Fibroblast of upper back skin (primary cell): ENCODE data around the gene PREX1.
A peak's percentile ranks its signal among the peaks of the same experiment; 100 is the strongest.

Source experiments
- DNase-seq: peaks from one replicate; pipeline ENCODE4 v3.0.0-alpha.2; 2013

The PREX1 gene

DNA sequence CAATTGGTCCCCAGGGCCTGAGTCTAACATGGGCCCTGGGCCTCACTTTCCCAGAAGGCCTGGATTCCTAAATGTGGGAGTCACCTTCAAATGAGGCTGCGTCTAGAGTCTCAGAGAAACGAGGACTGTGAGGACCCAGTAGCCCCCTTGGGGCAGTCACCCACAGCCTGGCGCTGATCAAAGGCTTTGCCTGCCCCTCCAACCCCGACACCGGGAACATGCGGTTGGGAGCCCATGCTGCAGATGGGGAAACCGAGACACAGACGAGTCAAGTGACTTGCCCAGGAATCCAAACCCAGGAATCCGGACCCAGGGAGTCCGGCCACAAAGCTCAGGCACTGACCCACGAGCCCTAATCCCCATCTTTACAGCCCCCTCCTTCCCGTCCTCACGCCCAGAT is 209.7 kb downstream of the PREX1 start:
- no peak for DNase-seq

DNA sequence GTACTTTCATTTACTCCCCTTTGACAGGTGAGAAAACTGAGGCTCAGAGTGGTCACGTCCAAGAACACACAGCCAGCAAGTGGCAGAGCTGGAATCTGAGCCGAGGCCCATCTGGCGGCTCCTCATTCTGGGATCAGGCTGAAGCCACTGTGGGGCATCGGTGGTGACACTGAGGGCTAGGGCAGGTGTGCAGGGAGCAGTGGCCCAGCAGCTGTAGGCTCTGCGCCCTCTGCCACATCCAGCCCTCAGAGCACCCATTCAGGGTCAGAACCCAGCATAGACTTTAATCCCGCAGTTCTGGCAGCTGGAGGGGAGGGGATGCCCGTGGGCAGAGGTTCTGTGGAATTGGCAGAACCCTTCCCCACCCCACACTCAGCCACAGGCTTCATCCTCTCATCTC is 210.3 kb downstream of the PREX1 start:
- DNase-seq = no peak

DNA sequence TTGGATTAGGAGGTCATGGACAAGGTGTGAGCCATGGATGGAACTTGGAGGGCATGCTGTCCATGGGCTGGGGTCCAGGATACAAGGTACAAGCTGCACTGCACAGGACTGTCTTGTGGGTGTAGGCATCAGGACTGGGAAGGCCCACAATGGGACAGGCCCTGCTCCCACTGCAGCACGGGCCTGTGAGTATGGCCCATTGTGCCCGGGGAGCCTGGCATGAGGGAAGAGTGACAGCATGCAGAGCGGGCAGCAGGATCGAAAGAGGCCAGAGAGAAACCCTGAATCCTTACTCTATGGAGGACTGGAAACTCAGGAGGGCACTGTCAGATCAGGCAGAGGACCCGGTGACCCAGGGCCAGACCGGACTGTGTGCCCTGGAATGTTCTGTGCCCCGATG is 211.3 kb downstream of the PREX1 start:
- no peak for DNase-seq

DNA sequence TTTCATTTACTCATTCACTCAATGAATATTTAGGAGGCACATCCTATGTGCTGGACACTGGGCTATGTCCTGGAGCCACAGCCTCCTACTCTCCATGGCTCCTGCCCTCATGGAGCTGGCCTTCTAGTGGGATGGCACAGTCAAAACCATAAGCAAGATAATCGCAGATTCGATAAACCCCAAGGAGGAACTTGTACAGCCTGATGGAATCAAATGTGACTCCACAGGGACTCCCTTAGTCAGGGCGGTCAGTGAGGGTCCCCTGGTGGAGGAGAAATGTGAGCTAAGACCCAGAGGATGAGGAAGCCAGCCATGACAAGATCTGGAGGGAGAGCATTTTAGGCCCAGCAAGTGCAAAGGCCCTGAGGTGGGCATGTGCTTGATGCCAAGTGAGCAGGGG is 211.9 kb downstream of the PREX1 start:
- no peak for DNase-seq

DNA sequence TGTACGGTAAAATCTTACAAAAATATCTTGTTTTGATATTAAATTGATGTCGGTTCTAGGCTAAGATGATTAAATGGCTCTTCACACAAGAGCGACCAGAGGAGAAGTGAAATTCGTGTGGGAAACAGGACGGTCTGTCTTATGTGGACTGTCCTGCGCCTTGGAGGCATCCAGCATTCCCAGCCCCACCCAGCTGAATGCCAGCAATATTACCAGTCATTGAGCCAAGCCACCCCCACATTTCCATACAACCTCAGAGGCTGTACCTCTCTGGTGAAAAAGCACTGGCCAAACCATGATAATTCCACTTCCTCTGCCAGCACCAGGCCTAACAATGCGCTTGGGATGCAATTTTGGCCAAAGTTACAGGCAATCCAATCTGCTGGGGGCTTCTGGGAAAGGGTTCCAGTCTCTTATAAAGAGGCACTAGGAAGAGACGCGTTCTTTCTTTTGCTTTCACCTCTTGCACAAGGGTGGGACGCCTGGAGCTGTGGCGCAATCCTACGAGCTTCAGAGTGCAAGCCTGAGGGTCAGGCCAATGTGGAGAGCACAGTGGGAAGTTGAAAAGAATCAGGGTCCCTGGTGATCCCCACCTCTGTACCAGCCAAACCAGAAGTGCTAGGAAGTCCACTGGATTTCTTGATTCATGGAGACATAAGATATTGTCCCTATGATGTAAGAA is 213.1 kb downstream of the PREX1 start:
- DNase-seq = no peak

DNA sequence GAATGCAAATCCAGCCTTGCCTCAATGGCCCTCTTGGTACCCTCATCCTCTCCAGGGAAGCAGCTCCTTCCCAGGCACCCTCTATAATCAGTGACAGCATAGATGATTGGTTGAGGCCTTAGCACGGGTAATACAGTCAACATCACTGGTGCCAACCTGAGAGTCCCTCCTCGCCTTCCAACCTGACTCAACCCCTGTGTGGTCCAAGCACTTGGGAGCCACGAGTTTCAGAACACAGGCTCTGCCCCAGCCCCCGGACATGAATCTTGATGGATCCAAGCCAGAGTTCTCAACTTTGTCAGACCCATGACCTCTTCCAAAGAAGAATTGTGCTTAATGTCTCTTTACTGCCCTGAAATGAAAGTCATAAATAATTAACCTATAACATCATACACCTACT is 213.9 kb downstream of the PREX1 start:
- no peak for DNase-seq

DNA sequence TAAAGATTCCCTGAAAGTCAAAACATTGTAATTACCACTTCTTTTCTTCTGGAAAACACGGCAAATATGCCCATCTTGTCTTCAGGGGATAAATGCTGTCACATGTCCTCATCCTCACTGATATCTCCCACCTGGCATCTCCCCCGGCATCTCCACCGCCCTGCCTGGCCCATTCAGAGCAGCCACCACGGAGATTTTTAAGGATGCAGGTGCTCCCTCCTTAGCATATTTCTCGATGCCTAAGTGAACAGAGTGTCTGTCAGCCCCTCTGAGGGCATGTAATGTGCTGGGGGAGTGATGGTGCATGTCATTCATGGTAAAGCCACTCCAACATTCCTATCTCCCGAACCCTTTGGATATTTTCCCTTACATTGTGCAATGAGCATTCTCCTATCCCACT is 215.5 kb downstream of the PREX1 start:
- DNase-seq = no peak

DNA sequence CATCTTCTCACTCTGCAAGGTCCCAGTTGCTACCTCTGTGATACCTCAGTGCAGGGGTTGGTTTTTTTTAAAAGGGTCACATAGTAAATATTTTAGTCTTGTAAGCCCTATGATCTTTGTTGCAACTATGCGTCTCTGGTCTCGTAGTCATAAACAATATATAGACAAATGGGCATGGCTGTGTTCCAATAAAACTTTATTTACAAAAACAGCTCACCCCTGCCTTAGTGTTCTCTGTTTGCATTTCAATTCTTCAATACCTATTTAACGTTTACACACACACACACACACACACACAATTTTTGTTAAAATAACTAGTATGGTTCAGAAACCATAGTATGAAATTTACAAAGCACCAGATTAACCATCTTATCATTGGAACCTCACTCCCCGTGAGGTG is 216.8 kb downstream of the PREX1 start:
- no peak for DNase-seq

DNA sequence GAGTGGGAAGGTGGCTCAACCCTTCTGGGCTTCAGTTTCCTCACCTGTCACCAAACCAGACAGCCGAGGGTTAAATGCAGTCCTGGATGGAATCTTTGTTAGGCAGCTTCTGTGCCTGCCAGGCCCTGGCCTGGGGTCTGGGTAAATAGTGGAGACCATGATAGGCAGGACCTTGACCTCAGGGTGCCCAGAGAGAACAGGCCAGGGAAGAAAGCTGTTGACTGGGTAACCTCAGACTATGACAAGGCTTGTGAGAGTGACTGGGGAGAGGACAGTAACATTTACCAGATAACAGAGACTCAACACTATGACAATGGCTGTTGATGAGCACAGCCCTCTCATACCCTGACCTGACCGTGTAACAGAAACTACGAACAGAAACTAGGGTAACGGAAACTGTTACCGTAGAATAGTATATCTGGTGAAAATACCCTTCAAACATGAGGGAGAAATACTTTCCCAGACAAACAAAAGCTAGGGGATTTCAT is 218.3 kb downstream of the PREX1 start:
- no peak for DNase-seq

DNA sequence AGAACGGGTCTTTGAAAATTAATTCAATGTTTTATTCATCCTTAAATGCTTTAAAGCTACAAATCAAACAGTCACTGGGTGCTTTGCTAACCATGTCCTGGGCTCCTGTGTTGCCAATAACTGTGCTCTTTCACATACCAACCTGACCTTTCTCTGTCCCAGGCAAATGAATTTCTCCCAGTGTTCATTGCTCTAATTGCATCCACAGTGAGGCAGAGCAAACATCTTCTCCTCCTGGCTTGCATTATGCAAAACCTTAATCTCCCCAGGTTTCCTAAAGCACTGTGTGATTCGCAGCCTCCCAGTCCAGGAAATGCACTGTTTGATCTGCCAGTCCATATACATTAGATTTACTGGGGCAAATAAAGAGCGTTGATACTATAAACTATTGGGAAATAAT is 219.0 kb downstream of the PREX1 start:
- DNase-seq = no peak

DNA sequence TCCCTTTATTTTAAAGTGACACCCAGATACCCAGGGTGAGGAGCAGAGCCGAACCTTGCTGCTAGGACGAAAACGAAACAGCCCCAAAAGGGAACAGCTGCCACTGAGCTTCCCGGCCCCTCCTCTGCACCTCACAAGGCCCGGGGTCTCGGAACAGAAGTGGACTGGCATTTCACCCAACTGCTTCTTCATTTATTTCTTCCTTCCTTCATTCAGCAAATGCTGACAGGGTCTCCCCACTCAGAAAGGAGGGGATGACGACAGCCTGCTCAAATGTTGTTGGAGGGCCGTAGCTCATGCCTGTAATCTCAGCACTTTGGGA is 220.3 kb downstream of the PREX1 start:
- DNase-seq = no peak

DNA sequence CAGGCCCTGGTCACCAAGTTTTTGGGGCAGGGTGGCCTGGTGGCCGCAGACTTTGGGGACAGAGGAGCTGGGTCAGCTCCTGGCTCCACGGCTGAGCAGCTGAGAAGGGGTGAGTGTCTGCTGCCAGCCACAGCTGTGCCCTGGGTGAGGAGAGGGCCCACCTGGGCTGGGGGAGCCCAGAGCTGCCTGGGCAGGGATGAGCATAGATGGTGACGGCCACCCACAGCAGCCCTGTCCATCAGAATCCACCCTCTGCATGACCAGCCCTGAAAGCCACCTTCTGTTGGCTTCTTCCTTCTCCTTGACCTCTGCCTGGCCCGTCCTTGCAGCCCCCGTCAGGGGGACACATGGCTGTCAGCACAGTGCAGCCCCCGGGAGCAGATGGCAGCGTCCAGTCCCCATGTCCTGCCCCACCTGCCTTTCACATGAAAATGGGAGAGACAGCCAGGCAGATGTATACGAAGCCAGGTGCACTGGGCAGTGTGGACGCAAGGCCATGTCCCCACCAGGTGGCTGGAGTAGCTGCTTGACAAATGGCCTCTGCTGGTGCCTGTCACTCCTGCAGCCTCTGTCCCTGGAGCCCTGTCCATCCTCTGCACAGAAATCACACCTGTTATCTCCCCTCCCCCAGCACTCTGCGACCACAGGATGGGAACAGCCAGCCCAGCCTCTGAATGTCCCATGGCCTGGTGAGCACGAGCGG is 220.8 kb downstream of the PREX1 start:
- DNase-seq = no peak

DNA sequence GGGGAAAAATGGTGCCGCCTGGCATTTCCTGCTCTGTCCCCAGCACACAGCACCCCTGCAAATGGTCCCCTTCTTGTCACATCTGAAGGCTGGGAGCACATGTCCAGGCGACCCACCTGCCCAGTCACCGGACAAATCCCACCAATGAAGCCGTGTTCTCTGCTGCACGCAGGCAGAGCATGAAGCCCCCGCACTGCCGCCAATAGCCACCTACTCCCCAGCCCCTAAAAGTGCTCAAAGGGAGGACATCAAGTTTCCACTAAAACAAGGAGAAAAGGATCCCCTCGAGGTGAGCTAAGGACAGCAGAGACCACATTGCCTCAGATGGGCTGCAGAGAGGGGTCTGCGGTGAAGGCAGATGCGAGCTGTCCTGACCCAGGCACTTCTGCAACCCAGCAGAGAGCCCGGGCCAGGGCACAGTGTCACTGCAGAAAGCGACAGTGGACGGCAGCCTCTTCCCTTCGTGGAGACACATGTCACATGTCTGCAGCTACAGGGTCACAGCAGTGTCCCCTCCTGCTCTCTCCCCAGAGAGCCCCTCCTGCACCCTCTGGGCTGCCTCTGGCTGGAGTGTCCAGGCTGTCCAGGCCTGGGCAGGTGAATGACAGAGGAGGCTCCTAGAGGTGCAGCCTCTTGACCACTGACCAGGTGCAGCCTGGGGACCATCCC is 221.5 kb downstream of the PREX1 start:
- DNase-seq = no peak

DNA sequence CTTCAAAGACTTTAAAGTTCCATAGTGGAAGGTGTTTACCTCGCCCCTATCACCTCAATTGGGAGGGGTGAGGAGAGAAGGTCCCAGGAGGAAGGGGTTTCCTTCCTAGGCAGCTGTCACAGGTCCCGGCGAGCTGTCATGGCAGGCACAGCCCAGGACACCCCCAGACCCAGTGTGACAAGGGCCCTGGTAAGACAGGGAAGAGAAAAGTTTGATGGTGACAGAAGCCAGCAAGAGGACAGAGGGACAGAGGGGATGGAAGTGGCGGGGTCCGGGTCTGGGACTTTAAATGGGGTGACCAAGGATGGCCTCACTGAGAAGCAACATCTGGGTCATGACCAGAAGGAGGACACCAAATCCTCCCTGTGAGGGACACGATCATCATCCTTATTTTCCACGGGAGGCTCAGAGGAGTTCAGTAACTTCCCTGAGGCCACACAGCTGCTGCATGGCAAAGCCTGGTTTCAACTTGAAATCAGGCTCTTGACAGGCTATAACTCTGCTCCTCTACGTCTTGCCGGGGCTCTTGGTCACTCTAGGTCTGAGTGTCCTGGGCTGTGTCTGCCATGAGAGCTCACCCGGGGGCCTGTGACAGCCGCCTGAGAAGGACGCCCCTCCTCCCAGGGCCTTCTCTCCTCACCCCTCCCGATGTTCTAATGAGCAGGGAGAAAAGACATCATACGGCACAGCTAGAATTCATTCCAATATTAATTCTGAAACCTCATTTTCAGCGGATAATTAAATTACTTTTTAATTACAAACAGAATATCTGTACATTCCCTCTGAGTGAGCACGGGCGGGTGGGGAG is 222.2 kb downstream of the PREX1 start:
- no peak for DNase-seq

DNA sequence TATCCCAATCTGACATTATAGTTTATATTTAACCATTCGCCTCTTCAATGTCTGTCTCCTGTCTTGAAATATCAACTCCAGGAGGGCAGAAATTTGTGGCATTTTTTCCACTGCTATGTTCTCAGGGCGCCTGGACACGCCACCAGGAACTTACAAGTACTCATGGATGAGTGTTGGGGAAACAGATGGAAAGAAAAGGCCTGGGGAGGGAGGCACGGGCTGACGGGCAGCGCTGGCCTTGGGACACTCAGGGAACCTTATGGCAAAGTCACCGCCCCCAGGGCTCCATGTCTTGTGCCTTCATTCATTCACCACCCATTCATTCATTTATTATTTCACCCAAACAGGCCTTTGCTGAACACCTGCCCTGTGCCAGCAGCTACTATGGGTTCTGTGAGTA is 222.9 kb downstream of the PREX1 start:
- DNase-seq = no peak

DNA sequence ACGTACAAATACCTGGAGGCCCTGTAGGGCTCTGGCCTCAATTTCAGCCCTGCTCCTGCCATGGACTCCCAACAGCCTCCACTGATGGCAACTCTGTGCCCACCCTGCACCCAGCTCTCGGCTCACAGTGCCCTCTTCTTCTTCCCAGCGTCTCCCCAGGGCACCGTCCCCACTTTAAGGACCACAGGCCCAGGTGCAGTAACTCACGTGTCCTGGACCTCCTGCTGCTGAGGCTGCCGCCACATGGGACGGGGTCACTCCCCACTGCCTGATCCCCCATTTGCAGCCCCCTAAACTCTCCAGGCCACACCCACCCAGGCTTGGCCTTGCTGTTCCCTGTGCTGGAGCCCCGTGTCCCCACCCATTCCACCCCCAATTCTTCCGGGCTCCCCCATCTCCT is 223.4 kb downstream of the PREX1 start:
- DNase-seq = no peak

DNA sequence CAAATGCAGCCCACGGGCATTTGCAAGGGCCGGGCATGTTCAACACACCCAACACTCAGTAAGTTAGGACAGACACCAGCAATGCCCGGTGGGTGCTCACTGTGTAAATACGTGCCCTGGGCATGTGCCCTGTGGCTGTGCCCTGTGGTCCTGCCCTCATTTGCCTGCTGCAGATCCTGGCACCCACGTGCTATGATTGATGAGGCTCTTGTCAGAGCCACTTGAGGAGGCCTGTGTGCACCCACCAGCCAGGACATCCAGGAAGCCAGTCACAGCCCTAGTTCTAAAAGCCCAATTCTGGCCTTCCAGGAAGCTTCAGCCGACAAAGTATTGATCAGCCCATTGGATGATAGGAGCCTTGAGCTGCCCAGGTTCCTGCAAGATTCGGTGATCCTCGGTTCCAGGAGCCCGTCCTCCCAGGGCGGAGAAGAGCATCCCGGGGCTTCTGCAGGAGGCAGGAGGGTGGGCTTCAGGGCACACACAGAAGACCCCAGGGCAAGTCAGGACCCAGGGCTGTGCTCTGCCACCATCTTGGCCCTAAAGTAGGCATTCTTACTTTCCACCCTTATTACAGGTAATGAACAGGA is 223.9 kb downstream of the PREX1 start:
- no peak for DNase-seq

DNA sequence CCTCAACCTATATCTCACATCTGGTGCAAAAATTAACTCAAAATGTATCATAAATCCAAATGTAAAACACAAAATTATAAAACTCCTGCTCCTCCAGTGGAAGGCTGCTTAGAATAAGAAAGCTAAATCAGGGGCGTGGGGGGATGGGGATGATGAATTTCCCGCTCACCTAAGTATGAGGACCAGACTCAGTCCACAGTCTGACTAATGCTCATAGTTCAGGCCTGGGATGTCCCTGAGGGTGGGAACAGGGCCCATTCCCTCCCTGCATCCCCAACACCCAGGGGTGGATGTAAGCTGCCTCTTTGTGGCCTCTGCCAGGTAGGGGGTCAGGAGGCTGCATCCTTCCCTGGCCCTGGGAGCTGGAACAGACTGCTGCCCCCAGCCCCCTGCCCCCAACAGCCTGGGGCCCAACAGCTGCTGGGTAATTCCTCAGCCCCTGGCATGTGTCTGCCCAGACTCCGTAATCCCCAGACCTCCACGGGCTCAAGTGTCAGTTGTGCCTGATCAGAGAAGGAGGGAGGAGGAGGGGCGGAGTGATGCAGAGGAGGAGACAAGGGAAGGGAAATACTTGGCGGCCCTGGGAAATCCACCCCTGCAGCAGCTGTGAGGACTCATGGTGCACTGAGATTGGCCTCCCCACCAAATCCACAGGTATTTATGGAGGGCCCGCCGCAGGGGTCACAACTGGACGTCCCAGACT is 224.5 kb downstream of the PREX1 start:
- DNase-seq = peak; percentile 13

DNA sequence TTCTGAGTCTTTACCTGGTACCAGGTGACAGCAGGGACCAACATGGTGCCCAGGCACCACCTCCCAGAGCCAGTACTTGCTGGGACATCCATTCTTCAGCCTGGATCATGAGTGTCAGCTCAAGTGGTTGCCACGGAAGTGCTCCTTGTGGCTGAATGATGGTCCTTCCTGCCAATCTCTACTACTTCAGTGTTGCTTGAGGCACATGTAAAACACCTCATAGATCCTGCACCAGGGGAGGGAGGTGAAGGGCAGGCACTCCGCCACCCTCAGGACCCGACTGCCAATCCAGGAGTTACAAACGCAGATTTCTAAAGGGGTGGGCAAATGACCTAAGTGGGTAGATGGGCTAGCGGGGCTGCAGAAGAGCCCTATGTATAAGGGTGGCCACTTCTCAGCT is 226.0 kb downstream of the PREX1 start:
- no peak for DNase-seq

DNA sequence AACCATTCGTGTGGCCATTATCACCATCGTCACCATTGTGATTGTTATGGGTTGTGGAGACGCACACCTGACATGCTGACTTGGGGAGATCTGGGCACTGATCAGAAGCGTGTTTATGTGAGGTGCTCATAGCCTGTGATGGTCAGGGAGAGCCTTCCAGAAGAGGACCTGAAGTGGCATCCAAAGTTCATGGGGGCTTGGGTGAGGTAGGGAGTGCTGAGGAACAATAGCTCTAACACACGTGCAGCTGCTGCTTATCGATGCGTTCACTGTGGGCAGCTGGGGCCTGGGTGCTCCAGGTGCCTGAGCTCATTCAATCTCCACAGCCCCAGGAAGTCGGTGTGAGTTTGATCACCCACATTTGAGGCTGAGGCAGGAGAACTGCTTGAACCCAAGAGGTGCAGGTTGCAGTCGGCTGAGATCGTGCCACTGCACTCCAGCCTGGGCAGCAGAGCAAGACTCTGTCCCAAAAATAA is 227.3 kb downstream of the PREX1 start:
- no peak for DNase-seq

DNA sequence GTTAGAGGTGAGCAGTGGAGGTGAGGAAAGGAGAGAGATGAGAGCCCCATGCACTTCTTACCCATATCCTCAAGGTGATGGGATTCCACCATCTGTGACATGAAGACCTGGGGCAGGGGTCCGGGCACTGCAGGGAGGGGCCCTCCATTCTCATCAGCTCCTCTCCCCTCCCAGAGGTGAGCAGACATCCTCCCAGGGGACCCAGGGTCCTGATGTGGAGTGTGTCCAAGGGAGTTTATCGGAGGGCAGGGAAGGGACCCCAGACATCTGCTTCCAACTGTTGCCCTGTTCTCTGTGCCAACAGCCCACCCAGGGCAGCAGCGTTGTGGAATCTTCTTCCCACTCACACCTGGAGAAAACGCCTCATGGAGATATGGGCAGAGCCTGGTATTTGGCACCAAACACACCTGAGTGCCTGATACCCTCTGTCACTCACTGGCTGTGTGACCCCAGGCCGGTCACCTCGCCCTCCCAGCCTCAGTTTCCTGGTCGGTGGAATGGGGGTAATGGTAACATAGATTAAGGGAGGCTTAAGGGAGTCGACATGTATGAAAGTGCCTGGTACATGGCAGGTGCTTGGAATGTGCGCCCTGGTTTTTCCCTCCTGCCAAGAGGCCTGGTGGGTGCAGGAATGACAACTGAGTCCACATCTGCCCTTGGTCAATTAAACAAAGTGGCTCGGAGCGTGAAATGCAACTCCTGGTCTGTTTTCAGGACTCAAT is 227.9 kb downstream of the PREX1 start:
- DNase-seq = no peak
